Uterus (tissue), 2 donors: ENCODE results near the gene CNTNAP1.

ENCODE experiments used
- CTCF ChIP-seq, 4 experiments: fragments of 200-600 bp in 2 of 4; fragments of 450-650 bp in 2 of 4; sonication (generic) in 2 of 4; IDR thresholded peaks; one replicate each; pipeline ENCODE4 v1.5.1; 2016 to 2019; ENCODE audit warnings: antibody characterized with exemption in 4 of 4, mild to moderate bottlenecking in 2 of 4, moderate library complexity in 1 of 4
- POLR2A ChIP-seq, 2 donors: fragments of 450-650 bp; IDR thresholded peaks; one replicate each; pipeline ENCODE4 v1.6.1; 2016; ENCODE audit warnings: antibody characterized with exemption in 2 of 2, mild to moderate bottlenecking in 1 of 2, moderate library complexity in 1 of 2

GRCh38 chr17:42651392-42651791 lies 30.9 kb upstream of the CNTNAP1 start:
- TF ChIP-seq POLR2A (IDR thresholded peaks at IDR 0.05): no peak
- TF ChIP-seq CTCF (IDR thresholded peaks at IDR 0.05): no peak
